Measurements from ENCODE around the gene NAGA. TPM values are rescaled to one million over a fixed set of nuclear protein-coding genes. Genes with fewer than 3 reads are reported as not detected.

Gene NAGA
- total RNA-seq = 12.8 TPM

GRCh38 chr22:42070517-42071422 is at the start of gene NAGA:
TSS of gene NAGA (minus strand) at chr22:42070812. CDS start at chr22:42070297, 515 bp downstream.

GRCh38 chr22:42090596-42091454 is 20.2 kb upstream of the NAGA start, which contains the start of gene NDUFA6:
TSS of gene NDUFA6 (minus strand) at chr22:42090772. CDS start at chr22:42090744, 28 bp downstream.

GRCh38 chr22:42079319-42080251 is 9.0 kb upstream of the NAGA start, which contains the start of gene SMDT1:
TSS of gene SMDT1 (plus strand) at chr22:42079700. CDS start at chr22:42079769, 69 bp downstream.

GRCh38 chr22:42074132-42074811 is 3.7 kb upstream of the NAGA start, which contains the start of gene PHETA2:
TSS of gene PHETA2 (plus strand) at chr22:42074248. CDS start at chr22:42077294, 3,046 bp downstream.

Small RNAs within 50 kb of the gene (small RNA-seq; reads per million reads assigned to genes)
- gene SNORD13P1 (ENCODE audit: low replicate concordance) = not detected

Other genes with a start within 250 kb of the NAGA start
- 132 TPM for gene SREBF2, start 237.7 kb downstream of the NAGA start, total RNA-seq
- gene SHISA8, start 155.7 kb downstream of the NAGA start, total RNA-seq = not detected
- gene TNFRSF13C, start 144.0 kb downstream of the NAGA start, total RNA-seq = under 0.01 TPM
- gene CENPM, start 123.7 kb downstream of the NAGA start, total RNA-seq = 8.5 TPM
- gene SEPTIN3, start 101.4 kb downstream of the NAGA start, total RNA-seq = 227 TPM
- gene WBP2NL, start 72.0 kb downstream of the NAGA start, total RNA-seq = 14.4 TPM
- 2.8 TPM for gene PHETA2, start 3.4 kb upstream of the NAGA start, total RNA-seq
- gene SMDT1, start 8.9 kb upstream of the NAGA start, total RNA-seq = 19.4 TPM
- gene NDUFA6, start 20.0 kb upstream of the NAGA start, total RNA-seq = 34.7 TPM
- gene CYP2D6, start 60.0 kb upstream of the NAGA start, total RNA-seq = 7.2 TPM
- gene TCF20, start 199.8 kb upstream of the NAGA start, total RNA-seq = 81.4 TPM

Data from parietal lobe (tissue), 2 donors.